Islet of Langerhans (tissue), 1 donor: ENCODE results near the gene NRG3.

Source experiments
- FAIRE-seq: peaks from one replicate; lab custom pipeline; 2011; peaks lifted over from hg19 to GRCh38; lab: Jason Lieb, UNC

Gene NRG3

GRCh38 chr10:82092111-82092510, 217.1 kb downstream of the NRG3 start:
- FAIRE-seq = no peak

GRCh38 chr10:82124713-82125112, 249.7 kb downstream of the NRG3 start:
- no peak for FAIRE-seq

- no peak for FAIRE-seq
Measured at GRCh38 chr10:82128527-82128926, 253.5 kb downstream of the NRG3 start.

DNA sequence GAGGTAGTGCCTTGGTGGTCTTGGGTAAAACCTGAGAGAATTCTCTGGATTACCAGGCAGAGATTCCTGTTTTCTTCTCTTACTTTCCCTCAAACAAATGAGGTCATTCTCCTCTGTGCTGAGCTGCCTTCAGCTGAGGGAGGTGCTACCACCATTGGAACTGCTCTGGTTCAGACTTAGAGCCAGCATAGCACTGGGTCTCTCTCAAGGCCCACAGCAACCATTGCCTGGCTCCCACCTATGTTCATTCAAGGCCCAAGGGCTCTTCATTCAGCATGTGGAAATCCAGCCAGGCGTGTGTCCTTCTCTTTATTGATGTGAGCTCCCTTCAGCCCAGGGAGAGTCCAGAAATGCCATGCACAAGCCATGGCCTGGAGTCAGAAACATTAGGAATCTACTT, 261.1 kb downstream of the NRG3 start:
- FAIRE-seq = no peak

DNA sequence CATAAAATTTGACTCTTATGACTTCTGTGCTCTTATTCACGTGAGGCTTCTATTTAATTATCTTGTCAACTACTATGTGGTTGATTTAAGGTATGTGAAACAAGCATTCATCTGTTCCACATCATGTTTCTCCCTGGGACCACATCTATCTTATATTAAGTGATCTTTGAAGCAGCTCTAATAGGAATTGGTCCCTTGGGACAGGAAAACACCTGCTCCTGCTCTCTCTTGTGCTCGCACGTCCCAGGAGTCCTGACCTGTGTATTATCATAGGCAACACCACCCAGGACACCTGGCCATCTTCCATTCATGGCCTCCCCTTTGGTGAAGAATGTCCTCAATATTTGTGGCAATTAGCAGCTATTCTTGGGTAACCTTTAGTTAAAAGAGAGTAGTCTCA, 269.2 kb downstream of the NRG3 start:
- FAIRE-seq = no peak

DNA sequence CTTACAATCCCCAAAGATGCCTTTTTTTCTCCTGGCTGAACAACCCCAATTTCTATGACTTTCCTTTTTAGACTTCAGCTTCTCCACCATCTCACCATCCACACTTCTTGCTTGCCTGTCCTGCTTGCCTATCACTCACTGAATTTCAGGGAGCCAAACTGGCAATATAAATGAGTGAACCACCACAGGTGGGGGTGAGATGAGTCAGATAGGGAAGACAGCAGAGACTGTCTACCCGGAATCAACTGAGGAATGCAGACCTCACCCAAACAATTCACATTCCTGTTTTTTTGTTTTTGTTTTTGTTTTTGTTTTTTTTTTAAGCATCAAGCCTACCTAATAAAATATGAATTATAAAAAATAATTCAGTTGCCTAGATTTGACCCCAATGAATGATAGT, 273.8 kb downstream of the NRG3 start:
- FAIRE-seq = no peak

DNA sequence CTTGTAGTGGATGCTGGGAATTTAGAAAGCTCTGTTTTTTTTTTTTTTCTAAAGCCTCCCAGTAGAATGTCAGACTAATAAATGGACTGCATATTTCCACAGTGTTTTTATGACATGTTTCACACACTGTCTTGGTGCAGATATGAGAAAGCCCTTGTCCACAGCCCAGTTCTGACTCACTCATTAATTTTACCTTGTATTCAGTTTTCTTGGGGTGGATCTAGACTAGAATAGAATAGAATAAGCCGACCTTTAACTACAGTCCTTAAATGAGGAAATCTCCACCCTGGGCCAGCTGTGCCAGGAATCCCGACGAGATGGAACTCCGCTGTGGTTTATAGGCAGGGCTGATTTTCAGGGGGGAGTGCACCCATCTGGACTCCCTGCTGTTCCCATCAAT, 274.7 kb downstream of the NRG3 start:
- no peak for FAIRE-seq

GRCh38 chr10:82150123-82150900, 275.3 kb downstream of the NRG3 start:
- no peak for FAIRE-seq

GRCh38 chr10:82160307-82160706, 285.3 kb downstream of the NRG3 start:
- no peak for FAIRE-seq

DNA sequence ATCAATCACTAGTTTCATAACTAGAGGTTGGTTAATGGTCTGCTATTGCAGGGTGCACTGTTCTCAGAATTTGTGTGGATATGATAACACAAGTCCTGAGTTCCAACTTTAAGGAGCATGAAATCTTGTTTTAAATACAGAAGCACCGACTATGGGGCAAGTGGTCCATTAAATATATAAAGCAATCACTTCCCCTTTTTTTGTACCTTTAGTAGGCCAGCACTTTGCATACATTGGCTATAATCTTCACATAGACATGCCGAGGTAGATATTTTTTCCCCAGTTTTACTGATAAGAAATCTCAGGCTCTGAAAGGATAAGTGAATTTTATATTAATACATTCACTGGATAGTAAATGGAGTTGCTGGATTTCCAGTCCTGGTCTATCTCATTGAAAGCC, 286.3 kb downstream of the NRG3 start:
- FAIRE-seq = no peak

GRCh38 chr10:82162549-82163195, 287.7 kb downstream of the NRG3 start:
- no peak for FAIRE-seq

GRCh38 chr10:82171899-82172298, 296.9 kb downstream of the NRG3 start:
- FAIRE-seq = no peak

DNA sequence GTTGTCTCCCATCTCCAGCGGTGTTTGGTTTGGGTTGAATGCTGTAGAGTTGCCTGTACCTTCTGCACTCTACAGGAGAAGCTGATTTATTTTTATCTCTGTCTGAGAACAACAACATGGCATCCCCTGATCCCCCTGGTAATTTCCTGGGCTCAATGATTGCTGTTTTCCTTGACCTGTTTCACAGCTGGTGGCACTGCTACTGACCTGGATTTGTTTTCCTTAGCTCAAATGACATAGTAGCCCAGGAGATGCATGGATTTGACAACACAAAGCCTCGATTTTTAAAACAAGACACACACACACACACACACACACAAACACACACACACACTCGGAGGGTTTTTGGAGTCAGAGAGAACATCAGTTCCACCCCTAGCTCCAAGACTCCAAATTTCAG, 301.6 kb downstream of the NRG3 start:
- no peak for FAIRE-seq

GRCh38 chr10:82190432-82191260, 315.7 kb downstream of the NRG3 start:
- no peak for FAIRE-seq

DNA sequence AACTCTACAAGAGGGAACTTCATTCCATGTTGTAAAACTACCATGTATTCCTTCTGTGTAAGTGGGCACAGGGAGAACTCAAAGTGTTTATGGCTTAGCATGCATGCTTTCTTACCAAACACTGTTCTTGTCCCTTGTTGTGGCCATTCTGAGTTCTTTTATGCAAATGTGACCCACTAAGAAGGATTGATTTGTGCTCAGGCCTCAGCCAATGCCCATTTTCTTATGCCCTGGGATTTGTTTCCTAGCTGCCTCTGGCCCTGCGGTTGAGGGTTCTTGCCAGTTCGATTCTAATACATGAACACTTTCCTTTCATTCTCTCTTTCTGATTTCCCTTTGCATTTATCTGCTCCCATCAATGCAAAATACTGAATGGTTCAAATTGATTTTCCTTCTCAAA, 316.7 kb downstream of the NRG3 start:
- FAIRE-seq = no peak

GRCh38 chr10:82192665-82193064, 317.7 kb downstream of the NRG3 start:
- FAIRE-seq = no peak

DNA sequence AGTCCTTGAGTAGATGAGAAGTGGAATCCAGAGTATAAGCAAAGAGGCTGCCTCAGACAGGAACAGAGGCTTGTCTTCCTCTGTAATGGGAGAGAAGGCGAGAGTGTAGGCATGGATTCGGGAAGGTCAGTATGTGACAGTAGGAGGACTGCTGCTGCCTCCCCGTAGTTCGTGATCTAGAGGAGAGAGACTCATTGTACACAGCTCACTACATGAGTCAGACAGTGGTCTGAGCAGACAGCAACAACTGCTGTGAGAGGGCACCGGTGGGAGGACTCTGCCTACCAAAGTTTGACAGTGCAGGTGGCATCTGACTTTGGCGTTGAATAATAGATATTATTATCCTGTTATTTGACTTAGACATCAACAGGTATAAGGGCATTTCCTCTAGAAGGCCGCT, 319.4 kb downstream of the NRG3 start:
- no peak for FAIRE-seq

DNA sequence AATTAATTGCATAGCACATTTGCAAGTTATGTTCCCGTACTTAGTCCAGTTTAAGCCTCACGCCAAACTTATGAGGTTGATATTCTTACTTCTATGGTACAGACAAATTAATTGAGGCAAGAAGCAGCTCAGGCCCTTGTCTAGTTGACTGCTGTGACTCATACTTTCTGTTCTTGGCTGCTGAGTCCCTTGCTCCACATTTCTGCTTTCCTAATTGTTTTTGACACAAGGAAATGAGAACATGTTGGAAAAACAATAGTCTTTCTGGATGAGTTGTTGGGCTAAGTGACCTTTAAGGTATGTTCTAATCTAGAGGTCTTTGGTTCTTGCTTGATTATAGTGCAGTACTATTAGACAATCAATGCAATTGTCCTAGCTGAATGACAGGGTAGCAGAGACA, 331.8 kb downstream of the NRG3 start:
- FAIRE-seq = no peak

DNA sequence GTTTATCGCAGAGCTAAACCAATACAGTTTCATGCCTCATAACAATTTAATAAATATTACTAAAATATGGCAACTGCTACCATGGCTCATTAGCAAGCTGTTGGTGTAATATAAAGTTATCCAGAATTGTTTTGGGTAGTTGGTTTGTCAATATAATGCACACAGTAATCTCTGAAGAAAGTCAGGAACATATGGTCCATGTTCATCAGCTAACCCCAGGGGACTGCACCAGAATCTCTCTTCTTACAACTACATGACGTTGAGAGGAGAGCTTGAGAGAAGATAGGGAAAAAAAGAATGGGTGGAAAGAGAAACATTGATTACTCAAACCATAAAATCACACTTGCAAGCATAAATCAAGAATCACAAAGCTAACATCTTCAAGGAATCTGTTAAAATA, 333.7 kb downstream of the NRG3 start:
- FAIRE-seq = no peak

- no peak for FAIRE-seq
Measured at GRCh38 chr10:82210331-82210730, 335.3 kb downstream of the NRG3 start.

DNA sequence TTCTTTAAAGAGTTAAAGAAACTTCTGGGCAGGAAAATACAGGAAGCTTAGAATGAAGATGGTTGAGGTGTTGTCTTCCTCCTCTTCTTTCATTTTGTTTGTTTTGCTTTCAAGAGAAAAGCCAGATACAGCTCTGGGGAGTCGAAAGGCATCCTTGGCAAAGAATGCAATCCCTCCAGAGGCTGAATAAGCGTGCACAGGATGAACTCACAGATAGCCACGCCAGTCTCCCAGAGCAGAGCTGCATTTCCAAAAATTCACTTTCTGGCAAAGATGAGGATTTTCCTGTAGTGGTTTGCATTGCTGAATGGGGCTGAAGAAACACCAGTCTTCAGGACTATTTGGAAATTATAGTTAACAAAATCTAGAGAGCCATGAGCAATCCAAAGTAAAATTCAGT, 336.4 kb downstream of the NRG3 start:
- no peak for FAIRE-seq

GRCh38 chr10:82212753-82213152, 337.8 kb downstream of the NRG3 start:
- FAIRE-seq = no peak

GRCh38 chr10:82213784-82214183, 338.8 kb downstream of the NRG3 start:
- no peak for FAIRE-seq
